HG02571 (cell line): ENCODE results near the gene PAPPA.

ENCODE experiments used
- ATAC-seq: cut with Tn5 transposase; IDR thresholded peaks from one replicate; pipeline ENCODE4 v1.9.1; 2021; ENCODE audit warnings: mild to moderate bottlenecking, moderate library complexity; ENCODE audit not compliant: unreplicated experiment

PAPPA gene

GRCh38 chr9:116271340-116271739 is 117.7 kb downstream of the PAPPA start:
- ATAC-seq = no peak

- no peak for ATAC-seq
Measured at GRCh38 chr9:116271991-116272390, 118.4 kb downstream of the PAPPA start.

DNA sequence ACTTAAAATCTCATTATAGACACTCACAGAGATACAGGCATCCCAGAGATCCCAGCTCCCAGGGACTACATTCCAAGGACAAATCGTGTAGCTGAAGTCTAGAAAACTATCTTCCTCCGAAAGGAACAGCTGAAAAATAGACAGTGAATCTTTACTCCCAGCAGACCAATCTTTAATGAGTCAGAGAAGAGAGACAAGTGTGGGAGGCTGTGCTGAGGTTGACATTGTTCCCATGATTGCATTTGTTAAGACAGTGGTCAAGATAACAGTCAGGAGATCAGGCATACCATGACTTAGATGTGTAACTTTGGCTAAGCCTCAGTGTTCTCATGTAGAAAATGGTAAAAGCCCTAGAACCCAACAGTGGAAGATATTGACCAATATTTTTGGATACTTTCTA is 120.7 kb downstream of the PAPPA start:
- ATAC-seq = no peak

DNA sequence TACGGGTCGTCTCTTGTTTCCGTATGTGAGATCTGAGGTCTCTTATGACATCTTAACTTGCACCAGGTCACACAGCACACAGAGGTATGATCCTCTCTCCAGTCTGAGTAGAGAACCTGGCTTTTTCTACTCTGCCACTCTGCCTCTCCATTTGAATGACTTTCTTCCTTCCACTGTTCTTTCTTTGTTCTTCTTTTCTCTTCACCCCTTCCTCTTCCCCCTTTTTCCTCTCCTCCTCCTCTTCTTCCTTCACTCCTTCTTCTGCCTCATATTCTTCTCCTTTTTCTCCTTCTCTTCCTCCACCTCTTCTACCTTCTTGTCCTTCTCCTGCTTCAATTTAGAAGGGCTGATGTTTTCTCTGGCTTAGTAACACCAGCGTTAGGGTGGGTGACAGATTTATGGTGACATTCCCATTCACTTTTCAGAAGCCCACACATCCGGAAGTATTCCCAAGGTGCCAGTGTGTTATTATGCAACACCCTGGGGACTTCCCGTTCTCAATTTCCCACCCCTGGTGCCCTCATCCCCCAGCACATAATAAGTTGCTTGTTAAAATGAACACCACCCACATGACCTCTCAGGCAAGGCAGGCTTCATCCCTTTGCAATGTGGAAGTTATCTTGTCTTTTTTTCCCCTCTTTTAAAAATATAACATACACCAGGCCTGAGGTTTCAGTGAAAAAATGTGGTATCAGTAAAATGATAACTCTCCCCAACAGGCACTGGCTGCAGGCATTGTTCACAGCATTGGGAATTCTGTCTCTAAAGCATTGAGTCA is 122.0 kb downstream of the PAPPA start:
- ATAC-seq = no peak

DNA sequence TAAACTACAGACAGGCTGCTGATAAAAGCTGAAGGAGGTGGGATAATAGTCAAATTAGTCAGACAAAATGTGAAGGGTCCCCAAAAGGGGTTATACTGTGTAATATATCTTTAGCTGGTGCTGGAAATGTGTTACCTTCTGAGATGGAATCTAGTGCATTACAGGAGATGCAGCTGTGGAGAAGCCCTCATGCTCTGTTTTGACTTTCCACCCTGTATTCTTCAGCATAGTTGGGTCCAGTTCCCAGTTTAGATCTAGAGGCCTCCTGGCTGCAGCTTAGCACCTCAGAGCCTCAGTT is 122.6 kb downstream of the PAPPA start:
- ATAC-seq = no peak

GRCh38 chr9:116276651-116277121 is 123.1 kb downstream of the PAPPA start:
- ATAC-seq = no peak

DNA sequence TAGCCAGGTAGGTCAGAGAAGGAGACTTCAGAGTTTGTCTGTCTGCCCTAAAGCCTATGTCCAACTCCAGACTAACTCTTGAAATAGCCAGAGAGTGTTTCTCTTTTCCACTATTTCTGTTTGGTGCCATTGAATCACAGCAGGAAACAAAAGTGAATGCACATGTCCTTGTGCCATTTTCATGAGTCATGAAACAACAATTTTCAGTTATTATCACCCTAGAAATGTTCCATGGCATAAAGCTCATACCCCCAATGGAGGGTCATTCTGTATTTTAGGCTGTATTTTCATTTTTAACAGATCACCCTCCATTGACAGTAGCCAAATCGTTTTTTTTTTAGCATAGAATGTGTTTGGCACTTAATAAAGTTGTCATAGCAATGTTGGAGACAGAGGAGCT is 124.7 kb downstream of the PAPPA start:
- no peak for ATAC-seq

GRCh38 chr9:116279230-116279629 is 125.6 kb downstream of the PAPPA start:
- ATAC-seq = no peak

GRCh38 chr9:116280529-116280928 is 126.9 kb downstream of the PAPPA start:
- ATAC-seq = no peak

- ATAC-seq = no peak
Measured at GRCh38 chr9:116282597-116282996, 129.0 kb downstream of the PAPPA start.

GRCh38 chr9:116284518-116284917 is 130.9 kb downstream of the PAPPA start:
- ATAC-seq = no peak

DNA sequence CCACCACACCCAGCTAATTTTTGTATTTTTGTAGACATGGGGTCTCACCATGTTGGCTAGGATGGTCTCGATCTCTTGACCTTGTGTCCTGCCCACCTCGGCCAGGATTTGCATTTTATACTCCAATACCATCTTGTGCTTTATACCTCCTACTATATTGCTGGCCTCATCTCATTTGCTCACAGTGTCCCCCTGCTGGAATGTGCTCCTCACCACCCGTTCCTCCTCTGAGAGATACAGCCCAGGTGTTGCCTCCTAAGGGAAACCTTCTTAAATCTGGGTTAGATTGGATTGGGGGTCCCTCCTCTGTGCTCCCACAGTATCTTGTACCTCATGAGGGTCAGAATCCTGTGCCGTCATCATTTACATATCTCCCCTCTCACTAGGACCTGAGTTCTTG is 131.7 kb downstream of the PAPPA start:
- no peak for ATAC-seq

DNA sequence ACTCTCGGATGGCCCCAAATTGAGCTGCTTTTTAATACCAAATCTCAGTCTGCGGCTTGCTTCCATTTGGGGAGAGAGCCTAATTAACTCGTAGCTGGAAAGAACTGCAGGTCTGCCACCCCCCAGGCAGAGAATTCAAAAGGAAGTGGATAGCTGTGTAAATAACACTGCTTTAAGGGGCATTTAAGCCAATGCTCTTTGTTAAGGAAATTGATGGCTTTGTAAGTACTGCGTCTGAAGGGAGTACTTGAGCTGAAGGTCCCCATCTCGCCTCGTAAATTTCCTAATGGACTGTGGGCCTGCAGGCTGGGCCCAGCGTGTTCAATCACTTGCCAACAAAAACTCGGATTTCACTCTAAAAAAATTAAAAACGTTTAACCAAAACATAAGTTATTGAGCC is 132.7 kb downstream of the PAPPA start:
- no peak for ATAC-seq

- ATAC-seq = no peak
Measured at GRCh38 chr9:116287721-116288120, 134.1 kb downstream of the PAPPA start.

GRCh38 chr9:116288658-116289057 is 135.1 kb downstream of the PAPPA start:
- ATAC-seq = no peak

DNA sequence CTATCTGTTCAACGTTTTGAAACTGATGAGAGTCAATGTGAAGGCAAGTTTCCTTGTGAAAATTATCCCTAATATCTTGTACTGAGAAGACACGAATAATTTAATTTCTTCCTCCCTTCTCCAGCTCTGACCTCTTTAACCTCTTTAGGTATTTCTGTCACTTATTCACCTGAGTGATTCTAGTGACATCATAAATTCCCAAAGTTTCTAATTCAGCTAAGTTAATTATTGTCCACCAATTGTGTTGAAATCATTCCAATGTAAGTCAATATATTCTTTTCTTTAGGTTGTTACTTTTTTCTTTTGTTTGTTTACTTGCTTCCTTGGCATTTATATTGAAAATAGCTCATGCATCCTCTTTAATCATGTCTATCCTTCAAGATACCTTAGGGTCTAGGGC is 143.8 kb downstream of the PAPPA start:
- no peak for ATAC-seq

DNA sequence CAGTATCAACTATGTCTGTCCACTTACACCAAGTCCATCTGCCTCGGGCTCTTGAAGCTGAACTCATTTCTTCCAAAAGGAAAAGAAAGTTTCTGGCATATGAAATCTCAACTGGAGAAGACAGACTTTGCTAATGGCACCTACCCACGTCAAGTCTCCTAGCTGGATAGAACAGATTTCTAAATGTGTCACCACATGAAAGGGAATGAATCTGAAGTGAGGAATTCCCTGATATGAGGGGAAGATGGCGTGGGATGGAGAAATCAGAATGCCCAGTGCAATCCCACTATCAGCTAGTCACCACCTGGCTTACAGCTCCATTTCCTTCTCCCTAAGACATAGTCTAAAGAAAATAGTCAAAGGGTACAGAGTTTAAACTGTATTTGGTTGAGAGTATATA is 144.7 kb downstream of the PAPPA start:
- ATAC-seq = no peak

- ATAC-seq = no peak
Measured at GRCh38 chr9:116298878-116299391, 145.3 kb downstream of the PAPPA start.

DNA sequence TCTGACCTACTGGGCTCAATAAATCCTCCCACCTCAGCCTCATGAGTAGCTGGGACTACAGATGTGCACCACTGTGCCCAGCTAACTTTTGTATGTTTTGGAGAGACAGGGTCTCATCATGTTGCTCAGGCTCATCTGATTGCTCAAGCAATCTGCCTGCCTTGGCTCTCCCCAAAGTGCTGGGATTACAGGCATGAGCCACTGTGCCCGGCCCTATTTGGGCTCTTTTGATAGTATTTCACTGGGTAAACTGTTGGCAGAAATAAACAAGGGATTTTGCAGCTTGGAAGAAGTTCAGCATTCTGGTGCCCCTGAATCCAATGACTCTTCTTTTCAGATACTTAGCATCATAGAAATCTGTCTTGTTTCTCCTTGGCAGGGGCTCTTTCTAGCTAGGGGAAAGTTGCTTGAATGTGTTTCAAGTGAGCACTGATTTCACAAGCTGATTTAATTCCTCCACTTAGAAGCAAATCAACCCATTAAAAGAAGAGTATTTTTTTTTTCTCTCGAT is 146.8 kb downstream of the PAPPA start:
- ATAC-seq = no peak

GRCh38 chr9:116303270-116303669 is 149.7 kb downstream of the PAPPA start:
- ATAC-seq = no peak

DNA sequence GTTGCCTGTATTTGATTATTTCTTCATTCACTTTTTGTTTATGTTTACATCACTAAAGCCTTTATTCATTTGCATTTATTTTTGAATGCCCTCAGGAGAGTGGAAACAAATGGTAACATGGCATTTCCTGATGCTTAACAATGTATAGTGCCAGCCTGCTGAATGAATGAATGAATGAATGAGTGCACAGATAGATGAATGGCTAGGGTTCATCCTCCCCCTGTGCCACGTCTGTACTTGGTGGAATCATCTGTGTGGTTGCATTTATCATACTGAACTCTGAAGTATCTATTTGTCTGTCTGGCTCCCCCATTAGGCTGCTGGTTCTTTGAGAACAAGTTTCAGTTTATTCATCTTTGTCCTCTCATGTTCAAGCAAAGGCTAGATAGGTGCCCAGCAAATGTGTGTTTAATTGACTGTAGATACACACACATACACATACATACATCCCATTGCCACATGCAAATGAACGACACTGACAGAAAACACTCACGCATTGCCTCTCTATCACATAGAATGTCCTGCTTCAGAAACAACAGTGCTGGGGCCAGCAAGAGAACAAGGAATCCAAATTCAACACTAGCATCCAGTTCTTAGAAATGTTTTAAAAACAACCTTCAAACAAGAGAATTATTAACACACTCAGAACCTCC is 150.4 kb downstream of the PAPPA start:
- ATAC-seq = no peak

DNA sequence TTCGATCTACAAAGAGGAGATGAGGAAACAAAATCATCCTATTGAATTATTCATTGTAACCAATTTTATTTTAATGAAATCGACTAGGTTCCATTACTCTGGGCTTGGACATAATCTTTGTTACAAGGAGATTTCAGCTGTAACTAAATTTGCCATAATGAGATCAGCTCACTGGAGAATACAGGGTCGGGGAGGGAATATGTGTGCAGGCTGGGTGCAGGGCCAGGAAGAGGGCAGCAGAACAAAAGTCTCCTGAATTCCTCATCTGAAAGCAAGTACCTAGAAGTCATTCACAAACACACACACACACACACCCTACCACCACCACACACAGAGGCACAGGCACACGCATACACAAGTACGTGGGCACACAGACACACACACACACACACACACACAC is 151.2 kb downstream of the PAPPA start:
- ATAC-seq = no peak
